GM12878 (cell line): Measurements from ENCODE around the gene HEYL.

Experiments used
- KAT2A ChIP-seq: conservative IDR thresholded peaks from 2 replicates; pipeline ENCODE4 v1.6.1; 2011; ENCODE audit warnings: low read depth, low read length; ENCODE audit not compliant: control insufficient read depth
- ZNF274 ChIP-seq: IDR thresholded peaks from one replicate; pipeline ENCODE4 v1.8.0; 2011; ENCODE audit not compliant: insufficient read length, insufficient read depth
- TF ChIP-seq, protein P1 (sequence below), 3 experiments: IDR thresholded peaks in 2 of 3; conservative IDR thresholded peaks in 1 of 3; 2 replicates each; pipeline ENCODE4 v1.5.1; 2011; ENCODE audit warnings: low read depth in 3 of 3, low read length in 3 of 3, mild to moderate bottlenecking in 3 of 3, control low read depth in 2 of 3, moderate library complexity in 2 of 3, inconsistent platforms in 1 of 3, mixed read lengths in 1 of 3; ENCODE audit not compliant: control insufficient read depth in 2 of 3, insufficient read depth in 1 of 3; ENCODE audit errors: extremely low read depth in 1 of 3

DNA sequence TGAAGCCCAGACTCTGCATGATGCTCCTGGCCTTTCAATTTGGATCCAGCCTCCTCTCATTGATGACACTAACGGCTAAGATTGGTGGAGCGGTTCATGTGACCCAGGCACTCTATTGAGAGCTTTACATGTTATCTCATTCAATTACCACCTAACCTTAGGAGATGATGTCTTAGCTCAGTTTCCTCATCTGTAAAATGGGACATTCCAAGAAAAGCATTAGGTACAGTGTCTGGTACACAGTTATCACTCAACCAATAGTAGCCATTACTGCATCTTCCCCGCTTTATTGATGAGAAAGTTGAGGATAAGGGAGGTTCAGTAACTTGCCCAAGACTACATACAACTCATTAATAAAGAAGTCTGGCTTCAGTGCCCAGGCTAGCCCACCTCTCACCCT lies 17.0 kb downstream of the HEYL start:
- TF ChIP-seq, protein P1, sequence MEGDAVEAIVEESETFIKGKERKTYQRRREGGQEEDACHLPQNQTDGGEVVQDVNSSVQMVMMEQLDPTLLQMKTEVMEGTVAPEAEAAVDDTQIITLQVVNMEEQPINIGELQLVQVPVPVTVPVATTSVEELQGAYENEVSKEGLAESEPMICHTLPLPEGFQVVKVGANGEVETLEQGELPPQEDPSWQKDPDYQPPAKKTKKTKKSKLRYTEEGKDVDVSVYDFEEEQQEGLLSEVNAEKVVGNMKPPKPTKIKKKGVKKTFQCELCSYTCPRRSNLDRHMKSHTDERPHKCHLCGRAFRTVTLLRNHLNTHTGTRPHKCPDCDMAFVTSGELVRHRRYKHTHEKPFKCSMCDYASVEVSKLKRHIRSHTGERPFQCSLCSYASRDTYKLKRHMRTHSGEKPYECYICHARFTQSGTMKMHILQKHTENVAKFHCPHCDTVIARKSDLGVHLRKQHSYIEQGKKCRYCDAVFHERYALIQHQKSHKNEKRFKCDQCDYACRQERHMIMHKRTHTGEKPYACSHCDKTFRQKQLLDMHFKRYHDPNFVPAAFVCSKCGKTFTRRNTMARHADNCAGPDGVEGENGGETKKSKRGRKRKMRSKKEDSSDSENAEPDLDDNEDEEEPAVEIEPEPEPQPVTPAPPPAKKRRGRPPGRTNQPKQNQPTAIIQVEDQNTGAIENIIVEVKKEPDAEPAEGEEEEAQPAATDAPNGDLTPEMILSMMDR (IDR thresholded peaks at IDR 0.05 in 2 of 3, conservative IDR thresholded peaks at IDR 0.05 in 1 of 3; ENCODE audit: control insufficient read depth in 2 of 3, extremely low read depth in 1 of 3, insufficient read depth in 1 of 3, low read depth in 3 of 3, low read length in 3 of 3) = no peak
- TF ChIP-seq KAT2A = no peak
- no peak for TF ChIP-seq ZNF274
